IPS-18a (cell line): ENCODE results near the gene CHERP.
A peak's percentile ranks its signal among the peaks of the same experiment; 100 is the strongest.
"Not testable (repeated sequence)": the region's sequence is repeated elsewhere in the genome, so short reads cannot be mapped to it uniquely, and the experiment has no call there.

Source experiments
- H3K27ac ChIP-seq: one replicate; pipeline ENCODE4 v1.5.1; 2013; ENCODE audit warnings: low read length
- H3K27me3 ChIP-seq: one replicate; pipeline ENCODE4 v1.6.1; 2013; ENCODE audit warnings: mild to moderate bottlenecking, low read length; ENCODE audit not compliant: control insufficient read depth, insufficient read depth
- H3K36me3 ChIP-seq: one replicate; pipeline ENCODE4 v1.6.1; 2013; ENCODE audit warnings: low read depth, low read length; ENCODE audit not compliant: control insufficient read depth
- H3K4me1 ChIP-seq: one replicate; pipeline ENCODE4 v1.6.1; 2013; ENCODE audit warnings: low read depth, low read length; ENCODE audit not compliant: control insufficient read depth
- H3K4me3 ChIP-seq: one replicate; pipeline ENCODE4 v1.5.1; 2013; ENCODE audit warnings: low read length
- H3K9ac ChIP-seq: one replicate; pipeline ENCODE4 v1.6.1; 2013; ENCODE audit warnings: mild to moderate bottlenecking, low read length, moderate library complexity
- H3K9me3 ChIP-seq: one replicate; pipeline ENCODE4 v1.6.1; 2013; ENCODE audit warnings: low read depth, low read length; ENCODE audit not compliant: control insufficient read depth

The CHERP gene

GRCh38 chr19:16477311-16477710, 64.9 kb downstream of the CHERP start:
- Histone ChIP-seq H3K36me3 (no peaks in the 10 kb centered on the region), H3K4me3 (no peak overlapping the region), H3K27me3 (no peaks in the 10 kb centered on the region), H3K4me1 (no peaks in the 10 kb centered on the region), H3K9ac (no peak overlapping the region), H3K27ac (no peak overlapping the region), H3K9me3 (no peaks in the 10 kb centered on the region)

DNA sequence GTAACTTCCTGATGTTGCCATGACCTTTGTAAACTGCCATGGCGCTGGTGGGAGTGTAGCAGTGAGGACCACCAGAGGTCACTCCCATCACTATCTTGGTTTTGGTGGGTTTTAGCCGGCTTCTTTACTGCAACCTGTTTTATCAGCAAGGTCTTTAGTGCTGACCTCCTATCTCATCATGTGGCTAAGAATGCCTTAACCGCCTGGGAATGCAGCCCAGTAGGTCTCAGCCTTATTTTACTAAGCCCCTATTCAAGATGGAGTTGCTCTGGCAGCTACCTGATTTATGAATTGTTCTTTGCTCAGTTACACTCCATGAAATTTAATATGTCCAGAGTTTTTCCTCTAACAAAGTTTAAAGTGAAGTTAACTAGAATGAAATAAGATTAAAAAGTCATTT, 65.8 kb downstream of the CHERP start:
- Histone ChIP-seq H3K27ac (no peak overlapping the region), H3K9ac (no peak overlapping the region), H3K9me3 (no peaks in the 10 kb centered on the region), H3K4me1 (no peaks in the 10 kb centered on the region), H3K4me3 (no peak overlapping the region), H3K27me3 (no peaks in the 10 kb centered on the region), H3K36me3 (no peaks in the 10 kb centered on the region)

GRCh38 chr19:16473875-16474392, 68.3 kb downstream of the CHERP start:
- Histone ChIP-seq H3K4me1 (peaks cover 8% of the 10 kb centered on the region), H3K27me3 (no peaks in the 10 kb centered on the region), H3K4me3 (no peak overlapping the region), H3K36me3 (no peaks in the 10 kb centered on the region), H3K9ac (no peak overlapping the region), H3K9me3 (no peaks in the 10 kb centered on the region), H3K27ac (no peak overlapping the region)

DNA sequence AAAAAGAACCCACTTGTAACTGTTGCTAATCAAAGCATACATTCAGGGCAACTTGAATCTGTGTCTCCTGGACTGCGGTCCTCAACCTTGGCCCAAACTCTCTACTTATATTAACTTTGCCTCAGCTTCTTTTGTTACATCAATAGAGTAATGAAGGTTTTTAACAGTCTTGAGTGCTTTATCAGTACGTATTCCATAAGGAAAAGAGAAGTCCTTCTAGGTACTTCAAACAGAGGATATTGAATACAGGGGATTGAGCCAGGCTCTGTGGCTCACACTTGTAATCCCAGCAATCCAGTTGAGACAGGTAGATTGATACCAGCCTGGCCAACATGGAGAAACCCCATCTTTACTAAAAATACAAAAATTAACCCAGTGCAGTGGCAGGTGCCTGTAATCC, 69.2 kb downstream of the CHERP start:
- no peak overlapping the region for H3K4me3 ChIP-seq
- H3K9me3 ChIP-seq: no peaks in the 10 kb centered on the region
- no peak overlapping the region for H3K27ac ChIP-seq
- H3K27me3 ChIP-seq: no peaks in the 10 kb centered on the region
- no peaks in the 10 kb centered on the region for H3K36me3 ChIP-seq
- no peak overlapping the region for H3K9ac ChIP-seq
- H3K4me1 ChIP-seq: peaks cover 8% of the 10 kb centered on the region

- H3K27me3 ChIP-seq, H3K27ac ChIP-seq: not testable (repeated sequence)
- peak overlapping the region; percentile 55 for H3K9ac ChIP-seq
These were observed 69.7 kb downstream of the CHERP start for GRCh38 chr19:16472559-16472899.

DNA sequence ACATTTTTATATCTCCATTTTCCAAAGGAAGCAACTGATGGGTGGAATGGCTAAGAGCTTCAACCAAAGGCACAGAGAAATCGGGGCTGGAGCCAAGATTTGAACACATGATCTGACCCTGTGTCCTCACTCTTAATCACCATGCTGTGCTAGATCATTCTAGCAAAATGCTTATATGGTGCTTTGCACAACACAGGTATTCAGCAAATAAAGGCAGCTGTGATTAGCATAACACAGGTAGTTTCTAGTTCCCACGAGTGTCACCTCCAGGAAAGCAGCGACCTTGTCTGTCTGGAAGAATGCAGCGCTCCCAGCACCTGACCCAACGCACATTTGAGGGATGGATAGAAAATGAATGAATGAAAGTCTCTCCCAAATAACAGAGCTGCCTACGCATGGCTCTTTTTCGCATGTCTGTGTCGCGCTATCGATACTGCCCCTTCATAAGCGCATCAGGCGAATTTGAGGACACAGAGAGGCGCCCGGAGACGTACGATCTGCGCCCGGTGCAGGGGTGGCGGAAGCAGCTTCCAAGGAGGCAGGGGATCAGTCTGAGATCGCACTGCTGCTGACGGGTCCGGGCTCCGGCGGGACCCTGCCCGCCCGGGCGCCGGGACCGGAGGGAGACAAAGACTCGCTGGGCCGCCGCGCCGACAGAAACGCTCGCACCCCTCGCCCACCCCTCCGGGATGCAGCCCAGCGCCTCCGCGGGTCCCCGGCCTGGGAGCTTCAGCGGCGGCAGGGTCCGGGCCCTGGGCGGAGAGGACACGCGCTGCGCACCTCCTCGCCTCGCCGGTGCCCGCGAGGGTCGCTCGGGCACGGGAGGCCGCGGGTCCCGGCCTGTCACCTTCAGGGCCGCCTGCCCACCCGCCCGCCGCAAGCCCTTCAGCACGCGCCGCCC, 71.1 kb downstream of the CHERP start:
- Histone ChIP-seq H3K4me1 (peaks cover 8% of the 10 kb centered on the region), H3K4me3 (peak overlapping the region; percentile 91), H3K27me3 (no peaks in the 10 kb centered on the region), H3K9me3 (no peaks in the 10 kb centered on the region), H3K9ac (peak overlapping the region; percentile 79), H3K27ac (no peak overlapping the region), H3K36me3 (no peaks in the 10 kb centered on the region)

More at GRCh38 chr19:16472559-16472899, 69.7 kb downstream of the CHERP start:
- H3K36me3 ChIP-seq, H3K9me3 ChIP-seq, H3K4me1 ChIP-seq: not testable (repeated sequence)
- peak overlapping the region; percentile 82 for H3K4me3 ChIP-seq

GRCh38 chr19:16470541-16470910, 71.7 kb downstream of the CHERP start:
- Histone ChIP-seq H3K27me3 (no peaks in the 10 kb centered on the region), H3K4me3 (peak overlapping the region; percentile 91), H3K9me3 (no peaks in the 10 kb centered on the region), H3K9ac (no peak overlapping the region), H3K36me3 (no peaks in the 10 kb centered on the region), H3K27ac (no peak overlapping the region), H3K4me1 (peaks cover 8% of the 10 kb centered on the region)
